Heart left ventricle (tissue), 13 donors: ENCODE measurements around the gene GNAQ.

Source experiments
- CTCF ChIP-seq, 12 donors: fragments of 200-600 bp; sonication (generic) in 4 of 12; IDR thresholded peaks; one replicate each; pipeline versions ENCODE4 v1.5.0 to v1.8.0; 2018 to 2022; ENCODE audit warnings: antibody characterized with exemption in 12 of 12, mild to moderate bottlenecking in 5 of 12
- POLR2A ChIP-seq, 2 donors: fragments of 450-650 bp; IDR thresholded peaks; one replicate each; pipeline ENCODE4 v1.6.1; 2017; ENCODE audit warnings: antibody characterized with exemption in 2 of 2, mild to moderate bottlenecking in 2 of 2, moderate library complexity in 2 of 2
- donor health status: ischemic (EF 13 %, LVEDD 7.1; RV severe dilation, severe dysfunction).
- donor health status: DM: no; HTN: yes; CAD: no.
- donor health status: DM: no; HTN: no; CAD: no.
- donor health status: ischemic (EF 25% LVEDD 6.9; RV normal size, moderate dysfunction).
- donor health status: ischemic (EF 25% LVEDD 5.7; RV mildly dilated, moderate dysfunction).
- donor health status: ischemic (EF 35%, LVEDD 5.7; RV mildly dilated, moderate dysfunction).
- donor health status: nonischemic (EF 11% LVEDD 7.7; RV severe dilation, severe dysfunction).
- donor health status: DM: yes; HTN: yes; CAD: no.
- donor health status: PGD.
- donor health status: ischemic (EF 29% LVEDD 5.4; RV normal size, mild dysfunction).
- donor health status: nonischemic (EF 23%, LVEDD 6.1; RV moderate dilation, normal function).

GRCh38 chr9:77789891-77790290 lies 241.7 kb downstream of the GNAQ start:
- TF ChIP-seq POLR2A (IDR thresholded peaks at IDR 0.05): no peak
- no peak for TF ChIP-seq CTCF (IDR thresholded peaks at IDR 0.05)
